ENCODE data around the gene MFSD6.

The MFSD6 gene

DNA sequence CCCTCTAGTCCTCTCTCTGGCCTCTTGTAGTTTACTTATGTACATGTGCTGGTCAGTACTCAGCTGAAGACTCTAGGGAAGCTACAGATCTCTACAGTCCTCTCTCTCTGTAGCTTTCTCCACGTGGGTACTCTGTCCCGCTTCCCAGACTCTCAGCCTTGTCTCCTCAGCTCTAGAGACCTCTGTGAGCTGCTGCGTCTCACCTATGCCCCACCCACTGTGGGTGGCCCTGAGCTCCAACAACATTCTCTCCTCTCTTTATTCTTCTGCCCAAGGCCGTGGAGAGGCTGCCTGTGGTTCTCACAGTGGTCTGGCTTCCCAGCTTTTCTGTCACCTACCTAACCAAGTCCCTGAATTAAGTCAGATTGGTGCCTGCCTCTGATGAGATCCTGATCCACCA, 33.4 kb downstream of the MFSD6 start (continued):
- TF ChIP-seq, protein P1, sequence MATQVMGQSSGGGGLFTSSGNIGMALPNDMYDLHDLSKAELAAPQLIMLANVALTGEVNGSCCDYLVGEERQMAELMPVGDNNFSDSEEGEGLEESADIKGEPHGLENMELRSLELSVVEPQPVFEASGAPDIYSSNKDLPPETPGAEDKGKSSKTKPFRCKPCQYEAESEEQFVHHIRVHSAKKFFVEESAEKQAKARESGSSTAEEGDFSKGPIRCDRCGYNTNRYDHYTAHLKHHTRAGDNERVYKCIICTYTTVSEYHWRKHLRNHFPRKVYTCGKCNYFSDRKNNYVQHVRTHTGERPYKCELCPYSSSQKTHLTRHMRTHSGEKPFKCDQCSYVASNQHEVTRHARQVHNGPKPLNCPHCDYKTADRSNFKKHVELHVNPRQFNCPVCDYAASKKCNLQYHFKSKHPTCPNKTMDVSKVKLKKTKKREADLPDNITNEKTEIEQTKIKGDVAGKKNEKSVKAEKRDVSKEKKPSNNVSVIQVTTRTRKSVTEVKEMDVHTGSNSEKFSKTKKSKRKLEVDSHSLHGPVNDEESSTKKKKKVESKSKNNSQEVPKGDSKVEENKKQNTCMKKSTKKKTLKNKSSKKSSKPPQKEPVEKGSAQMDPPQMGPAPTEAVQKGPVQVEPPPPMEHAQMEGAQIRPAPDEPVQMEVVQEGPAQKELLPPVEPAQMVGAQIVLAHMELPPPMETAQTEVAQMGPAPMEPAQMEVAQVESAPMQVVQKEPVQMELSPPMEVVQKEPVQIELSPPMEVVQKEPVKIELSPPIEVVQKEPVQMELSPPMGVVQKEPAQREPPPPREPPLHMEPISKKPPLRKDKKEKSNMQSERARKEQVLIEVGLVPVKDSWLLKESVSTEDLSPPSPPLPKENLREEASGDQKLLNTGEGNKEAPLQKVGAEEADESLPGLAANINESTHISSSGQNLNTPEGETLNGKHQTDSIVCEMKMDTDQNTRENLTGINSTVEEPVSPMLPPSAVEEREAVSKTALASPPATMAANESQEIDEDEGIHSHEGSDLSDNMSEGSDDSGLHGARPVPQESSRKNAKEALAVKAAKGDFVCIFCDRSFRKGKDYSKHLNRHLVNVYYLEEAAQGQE (tag by site-specific recombination; IDR thresholded peaks at IDR 0.05), result no peak

DNA sequence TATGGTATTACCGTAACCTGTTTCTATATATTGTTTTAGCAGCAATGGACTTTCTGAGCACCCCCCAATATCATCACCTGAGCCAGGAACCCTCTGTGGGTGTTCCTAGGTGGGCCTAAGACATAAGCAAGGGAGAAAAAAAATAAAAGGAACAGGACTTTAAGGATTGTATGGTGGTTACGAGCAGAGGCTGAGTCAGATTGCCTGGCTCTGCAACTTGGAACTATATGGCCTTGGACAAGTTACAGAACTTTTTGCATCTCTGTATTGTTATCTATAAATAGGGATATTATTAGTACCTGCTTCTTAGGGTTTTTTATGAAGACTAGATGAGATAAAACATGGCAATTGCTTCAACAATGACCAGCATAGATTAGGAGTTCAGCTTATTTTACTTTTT, 34.9 kb downstream of the MFSD6 start:
- Histone ChIP-seq H3K27ac (ENCODE audit: extremely low read depth, low read depth, low read length) (no peak overlapping the region), H3K4me1 (ENCODE audit: control insufficient read depth, insufficient read depth, low read length) (no peaks in the 10 kb centered on the region; the same call in 1 of the 2 replicates), H3K9me3 (ENCODE audit: control insufficient read depth, insufficient read depth, low read depth, low read length) (no peaks in the 10 kb centered on the region), H3K36me3 (ENCODE audit: control insufficient read depth in 2 of 2, insufficient read depth in 1 of 2, low read length in 2 of 2) (no peaks in the 10 kb centered on the region), H3K4me3 (ENCODE audit: low read depth, low read length) (no peak overlapping the region)
- no peak for TF ChIP-seq ZNF423 (tag by site-specific recombination; IDR thresholded peaks at IDR 0.05)
- no peak for TF ChIP-seq ZNF548 (tag by site-specific recombination; IDR thresholded peaks at IDR 0.05)
- no peak for TF ChIP-seq SCRT1 (tag by site-specific recombination; IDR thresholded peaks at IDR 0.05; ENCODE audit: borderline replicate concordance)
- no peak for TF ChIP-seq ZNF335 (tag by site-specific recombination; conservative IDR thresholded peaks at IDR 0.05)
- no peak for TF ChIP-seq ZNF837 (tag by site-specific recombination; IDR thresholded peaks at IDR 0.05)
- TF ChIP-seq ZNF341 (tag by site-specific recombination; IDR thresholded peaks at IDR 0.05; ENCODE audit: low read depth), result no peak
- TF ChIP-seq IKZF3 (tag by site-specific recombination; IDR thresholded peaks at IDR 0.05), result no peak
- ChIA-PET CTCF (no interaction called here), POLR2A (no interaction called here)

DNA sequence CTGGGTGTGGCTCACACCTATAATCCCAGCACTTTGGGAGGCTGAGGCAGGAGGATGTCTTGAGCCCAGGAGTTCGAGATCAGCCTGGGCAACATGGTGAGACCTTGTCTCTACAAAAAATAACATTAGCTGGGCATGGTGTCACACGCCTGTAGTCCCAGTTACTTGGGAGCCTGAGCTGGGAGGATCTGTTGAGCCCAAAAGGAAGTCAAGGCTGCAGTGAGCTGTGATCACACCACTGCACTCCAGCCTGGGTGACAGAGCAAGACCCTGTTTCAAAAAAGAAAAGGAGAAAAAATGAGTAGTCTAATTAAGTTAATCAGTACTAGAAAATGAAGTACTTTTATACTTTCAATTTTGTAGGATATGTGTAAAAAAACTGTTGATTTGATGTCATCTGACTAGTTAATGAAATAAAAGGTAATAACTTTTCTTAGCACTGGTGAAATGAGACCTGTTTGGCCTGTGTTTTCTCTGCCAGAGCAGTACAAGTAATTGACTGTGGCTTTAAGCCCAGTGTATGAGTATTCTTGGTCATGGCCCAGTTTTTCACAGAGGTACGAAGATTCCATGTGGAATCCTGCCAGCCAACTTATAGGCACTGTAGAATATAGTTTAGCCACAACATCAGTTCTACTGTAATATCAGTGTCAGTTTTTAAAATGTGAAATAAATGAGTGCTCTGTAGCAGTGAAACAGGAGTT, 35.8 kb downstream of the MFSD6 start:
- ChIA-PET POLR2A (no interaction called here), CTCF (interaction anchor here (0.6 kb wide), 1 partner anchor 681 kb away, joined by 6 read pairs; no protein-coding TSS in a partner anchor)
- Histone ChIP-seq H3K36me3 (ENCODE audit: control insufficient read depth in 2 of 2, insufficient read depth in 1 of 2, low read length in 2 of 2) (no peaks in the 10 kb centered on the region), H3K27ac (ENCODE audit: extremely low read depth, low read depth, low read length) (no peak overlapping the region), H3K9me3 (ENCODE audit: control insufficient read depth, insufficient read depth, low read depth, low read length) (no peaks in the 10 kb centered on the region), H3K4me1 (ENCODE audit: control insufficient read depth, insufficient read depth, low read length) (no peaks in the 10 kb centered on the region; the same call in 1 of the 2 replicates), H3K4me3 (ENCODE audit: low read depth, low read length) (no peak overlapping the region)
- TF ChIP-seq MEIS1 (CRISPR knock-in tag; IDR thresholded peaks at IDR 0.05; ENCODE audit: borderline replicate concordance) (no peak), ZNF510 (tag by site-specific recombination; IDR thresholded peaks at IDR 0.05; ENCODE audit: insufficient replicate concordance) (no peak), ZNF274 (IDR thresholded peaks at IDR 0.05; ENCODE audit: low read length) (no peak), ZNF274 (tag by site-specific recombination; IDR thresholded peaks at IDR 0.05; ENCODE audit: borderline replicate concordance) (no peak), PRDM1 (tag by site-specific recombination; IDR thresholded peaks at IDR 0.05) (no peak), ZFP37 (tag by site-specific recombination; IDR thresholded peaks at IDR 0.05) (no peak), BCL11B (tag by site-specific recombination; IDR thresholded peaks at IDR 0.05; ENCODE audit: low read depth) (no peak), ZFP69B (tag by site-specific recombination; IDR thresholded peaks at IDR 0.05) (no peak), ZBTB7A (tag by site-specific recombination; IDR thresholded peaks at IDR 0.05; ENCODE audit: low read depth) (no peak), ZNF416 (tag by site-specific recombination; IDR thresholded peaks at IDR 0.05) (no peak), ZNF843 (tag by site-specific recombination; IDR thresholded peaks at IDR 0.05) (no peak), ZNF785 (tag by site-specific recombination; IDR thresholded peaks at IDR 0.05) (no peak), ZNF610 (tag by site-specific recombination; IDR thresholded peaks at IDR 0.05; ENCODE audit: borderline replicate concordance) (no peak), ZNF521 (tag by site-specific recombination; IDR thresholded peaks at IDR 0.05) (no peak)
- TF ChIP-seq, protein P2, sequence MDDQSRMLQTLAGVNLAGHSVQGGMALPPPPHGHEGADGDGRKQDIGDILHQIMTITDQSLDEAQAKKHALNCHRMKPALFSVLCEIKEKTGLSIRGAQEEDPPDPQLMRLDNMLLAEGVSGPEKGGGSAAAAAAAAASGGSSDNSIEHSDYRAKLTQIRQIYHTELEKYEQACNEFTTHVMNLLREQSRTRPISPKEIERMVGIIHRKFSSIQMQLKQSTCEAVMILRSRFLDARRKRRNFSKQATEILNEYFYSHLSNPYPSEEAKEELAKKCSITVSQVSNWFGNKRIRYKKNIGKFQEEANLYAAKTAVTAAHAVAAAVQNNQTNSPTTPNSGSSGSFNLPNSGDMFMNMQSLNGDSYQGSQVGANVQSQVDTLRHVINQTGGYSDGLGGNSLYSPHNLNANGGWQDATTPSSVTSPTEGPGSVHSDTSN (CRISPR knock-in tag; IDR thresholded peaks at IDR 0.05), result no peak
- TF ChIP-seq, protein P3, sequence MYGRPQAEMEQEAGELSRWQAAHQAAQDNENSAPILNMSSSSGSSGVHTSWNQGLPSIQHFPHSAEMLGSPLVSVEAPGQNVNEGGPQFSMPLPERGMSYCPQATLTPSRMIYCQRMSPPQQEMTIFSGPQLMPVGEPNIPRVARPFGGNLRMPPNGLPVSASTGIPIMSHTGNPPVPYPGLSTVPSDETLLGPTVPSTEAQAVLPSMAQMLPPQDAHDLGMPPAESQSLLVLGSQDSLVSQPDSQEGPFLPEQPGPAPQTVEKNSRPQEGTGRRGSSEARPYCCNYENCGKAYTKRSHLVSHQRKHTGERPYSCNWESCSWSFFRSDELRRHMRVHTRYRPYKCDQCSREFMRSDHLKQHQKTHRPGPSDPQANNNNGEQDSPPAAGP (tag by site-specific recombination; IDR thresholded peaks at IDR 0.05), result no peak
- TF ChIP-seq, protein P1 (tag by site-specific recombination; IDR thresholded peaks at IDR 0.05), result no peak
